GM19240 (cell line): ENCODE measurements around the gene LRFN2.

Experiments used
- DNase-seq: peaks from one replicate; pipeline ENCODE4 v3.0.0; 2011; ENCODE audit warnings: low spot score; ENCODE audit not compliant: insufficient read length

Gene LRFN2

DNA sequence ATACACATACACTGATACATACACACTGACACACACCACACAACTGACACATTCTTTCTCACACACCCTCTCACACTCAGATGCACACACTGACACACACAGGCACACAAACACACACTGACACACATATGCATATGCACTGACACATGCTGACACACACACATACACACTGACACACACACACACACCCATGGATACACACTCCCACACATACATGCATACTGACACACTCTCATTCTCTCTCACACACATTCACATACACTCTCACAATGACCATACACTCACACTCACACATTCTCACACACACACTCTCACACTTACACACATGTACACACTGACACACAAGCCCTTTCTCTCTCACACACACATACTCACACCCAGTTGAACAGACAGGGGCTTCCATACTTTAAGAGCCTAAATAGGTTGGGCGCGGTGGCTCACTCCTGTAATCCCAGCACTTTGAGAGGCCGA lies 236.4 kb downstream of the LRFN2 start:
- DNase-seq, result no peak

DNA sequence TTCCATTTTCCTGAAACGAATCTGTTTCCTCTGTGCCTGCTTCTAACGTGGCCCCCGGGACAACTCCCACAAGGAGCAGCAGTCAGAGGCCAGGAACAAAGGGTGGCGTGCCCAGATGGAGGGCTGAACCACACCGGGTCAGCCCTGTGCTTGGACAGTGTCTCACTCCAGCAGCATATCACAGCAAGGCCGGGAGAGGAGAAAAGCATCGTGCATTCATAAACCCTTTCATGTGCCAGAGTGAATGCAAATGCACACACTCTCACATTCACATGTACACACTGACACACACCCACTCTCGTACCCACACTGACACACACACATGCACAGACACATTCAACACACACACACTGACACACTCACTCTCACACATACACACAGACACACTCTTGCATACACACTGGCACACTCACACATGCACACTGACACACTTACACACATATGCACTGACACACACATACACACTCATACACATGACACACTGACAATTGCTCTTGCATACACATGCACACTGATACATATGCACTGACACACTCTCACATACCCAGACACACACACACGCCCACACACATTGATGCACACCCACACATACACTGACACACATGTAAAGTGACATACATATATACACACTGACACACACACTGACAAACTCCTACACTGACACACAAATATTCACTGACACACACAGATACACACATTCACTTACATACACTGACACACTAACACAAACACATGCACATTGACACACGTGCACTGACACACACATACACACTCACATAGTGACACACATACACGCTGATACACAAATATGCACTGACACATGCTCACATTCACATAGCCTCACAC lies 237.0 kb downstream of the LRFN2 start:
- no peak for DNase-seq

DNA sequence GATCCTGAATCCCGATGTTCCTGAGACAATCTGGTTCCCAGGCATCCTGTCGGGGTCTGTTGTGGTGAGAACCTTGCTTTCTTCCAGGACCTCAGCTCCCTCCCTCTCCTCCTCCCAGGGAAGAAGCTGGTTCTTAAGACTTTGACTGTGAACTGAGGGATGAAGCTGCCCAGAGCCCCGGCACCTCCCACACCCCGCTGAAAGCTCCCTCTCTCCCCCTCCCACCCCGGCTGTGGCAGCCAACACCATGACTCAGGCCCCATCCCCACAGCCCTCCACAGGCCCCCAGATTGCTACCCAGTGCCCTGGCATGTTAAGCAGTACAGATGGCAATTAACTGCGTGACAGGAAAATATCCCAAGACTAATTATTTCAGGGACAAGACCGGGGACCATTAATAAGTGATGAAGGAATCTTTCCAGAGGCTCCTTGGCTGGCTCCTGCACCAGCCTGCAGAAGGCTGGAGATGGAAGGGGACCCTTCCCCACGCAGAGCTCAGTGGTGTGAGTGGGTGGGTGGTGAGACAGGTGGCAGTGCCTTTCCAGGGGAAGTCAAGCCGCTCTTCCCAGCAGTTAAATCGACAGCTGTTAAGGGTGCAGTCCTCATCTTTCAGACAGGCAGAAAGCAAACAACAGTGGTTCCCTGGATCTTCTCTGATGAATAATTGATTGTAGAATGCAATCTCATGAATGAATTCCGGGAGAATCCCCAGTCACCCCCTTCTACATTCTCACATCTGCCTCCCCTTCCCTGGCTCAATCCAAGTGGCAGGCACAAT lies 237.9 kb downstream of the LRFN2 start:
- no peak for DNase-seq

DNA sequence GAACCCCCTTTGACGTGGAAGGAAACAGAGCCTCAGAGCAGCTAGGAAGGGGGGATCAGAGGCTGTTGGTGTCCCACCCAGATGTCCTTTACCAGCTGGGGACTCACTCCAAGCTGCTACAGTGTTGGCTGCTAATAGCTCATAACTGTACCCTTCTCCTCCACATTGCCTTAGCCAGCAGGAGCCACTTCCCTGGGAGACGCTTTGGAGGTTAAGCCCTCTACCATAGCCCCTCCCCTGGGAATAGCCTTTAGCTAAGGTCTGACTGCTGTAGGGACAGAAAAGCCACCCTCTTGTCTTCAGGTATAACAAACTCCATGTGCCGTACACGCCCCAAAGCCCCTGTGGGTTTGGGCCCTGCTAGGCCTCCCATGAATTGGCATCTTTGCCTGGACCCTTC lies 238.6 kb downstream of the LRFN2 start:
- DNase-seq, result no peak

DNA sequence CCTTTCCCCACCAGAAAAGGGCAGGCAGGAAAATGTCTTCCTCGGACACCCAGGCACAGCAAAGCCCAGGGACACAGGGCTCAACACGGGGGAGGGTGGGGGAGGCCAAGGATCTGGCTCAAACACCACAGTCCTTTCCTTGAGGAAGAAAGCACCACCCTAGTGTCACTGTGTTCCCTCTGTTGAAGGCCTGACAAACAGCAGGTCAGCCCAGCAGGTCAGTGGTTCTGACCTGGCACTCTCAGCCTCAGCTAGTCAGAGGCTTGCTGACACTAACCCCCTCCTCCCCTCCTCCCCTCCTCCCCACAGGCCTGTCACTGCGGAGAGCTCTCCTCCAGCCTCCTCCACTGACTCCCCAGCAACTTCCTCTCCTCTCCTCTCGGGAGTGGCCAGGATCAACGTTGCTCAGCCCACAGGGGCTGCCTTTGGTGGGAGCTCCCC lies 239.6 kb downstream of the LRFN2 start:
- DNase-seq, result no peak

DNA sequence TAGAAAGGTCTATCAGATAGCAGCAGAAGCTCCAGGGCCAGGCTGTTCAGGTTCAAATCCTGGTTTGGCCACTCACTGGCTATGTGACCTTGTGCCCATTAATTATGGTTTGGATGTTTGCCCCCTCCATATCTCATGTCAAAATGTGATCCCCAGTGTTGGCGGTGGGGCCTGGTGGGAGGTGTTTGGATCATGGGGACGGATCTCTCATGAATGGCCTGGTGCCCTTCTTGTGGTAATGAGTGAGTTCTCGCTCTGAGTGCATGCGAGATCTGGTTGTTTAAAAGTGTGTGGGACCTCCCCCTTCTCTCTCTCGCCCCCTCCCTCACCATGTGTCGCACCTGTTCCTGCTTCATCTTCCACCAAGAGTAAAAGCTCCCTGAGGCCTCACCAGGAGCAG lies 240.9 kb downstream of the LRFN2 start:
- DNase-seq, result no peak

DNA sequence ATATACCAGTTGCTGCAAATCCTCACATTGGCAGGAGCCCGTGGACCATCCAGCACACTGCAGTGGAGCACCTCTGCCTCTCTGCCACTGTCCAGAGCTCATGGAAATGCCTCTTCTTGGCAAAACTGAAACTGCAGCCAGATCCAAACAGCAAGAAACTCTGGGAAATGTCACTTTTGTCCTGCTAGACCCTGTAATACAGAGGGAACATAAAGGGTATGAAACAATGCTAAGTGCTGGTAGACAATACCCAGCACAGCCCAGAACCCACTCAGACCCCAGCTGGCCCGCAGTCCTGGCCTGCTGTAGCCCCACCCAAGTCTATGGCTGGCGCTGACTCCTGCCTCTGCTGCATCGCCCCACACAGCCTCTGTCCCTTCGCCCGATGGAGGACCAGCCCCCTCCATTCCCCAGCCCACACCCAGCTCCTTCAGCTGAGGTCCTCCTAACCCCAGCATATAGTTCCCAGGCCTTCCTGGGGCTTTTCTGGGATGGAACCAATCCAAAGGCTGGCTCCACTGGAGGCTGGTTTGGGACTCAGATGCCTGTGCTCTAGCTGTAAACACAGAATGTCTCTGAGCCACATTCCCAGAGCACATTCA lies 242.5 kb downstream of the LRFN2 start:
- DNase-seq, result no peak

DNA sequence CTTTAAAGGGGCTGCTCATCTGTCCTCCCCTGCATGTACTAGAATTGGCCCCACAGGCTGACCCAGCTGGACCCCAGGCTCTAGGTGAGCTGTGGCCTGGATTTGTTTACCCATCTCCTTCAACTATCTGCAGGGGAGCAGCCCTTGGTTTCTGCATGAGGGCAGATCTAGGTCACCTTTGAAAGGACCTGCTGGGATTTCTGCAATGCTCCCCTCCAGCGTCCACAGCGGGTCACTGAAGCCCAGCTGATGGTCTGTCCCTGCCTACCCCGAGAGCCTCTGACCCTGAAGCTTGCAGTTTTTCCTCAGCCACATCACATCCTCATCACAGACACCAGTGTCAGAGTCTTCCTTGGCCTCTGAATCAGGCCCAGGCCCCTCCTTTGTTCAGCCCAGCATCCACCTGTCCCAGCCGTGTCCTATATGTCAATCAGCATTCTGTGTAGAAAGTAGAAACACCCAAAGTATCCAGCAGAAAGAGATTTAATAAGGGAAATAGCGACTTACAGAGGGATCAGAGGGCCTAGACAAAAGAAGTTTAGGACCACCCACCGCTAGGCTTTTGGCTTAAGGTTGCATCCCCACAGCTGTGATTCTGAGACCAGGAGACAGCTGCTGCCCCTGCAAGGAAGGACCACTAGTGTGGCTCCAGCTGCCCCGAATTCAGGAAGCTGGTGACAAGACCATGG lies 243.1 kb downstream of the LRFN2 start:
- no peak for DNase-seq

DNA sequence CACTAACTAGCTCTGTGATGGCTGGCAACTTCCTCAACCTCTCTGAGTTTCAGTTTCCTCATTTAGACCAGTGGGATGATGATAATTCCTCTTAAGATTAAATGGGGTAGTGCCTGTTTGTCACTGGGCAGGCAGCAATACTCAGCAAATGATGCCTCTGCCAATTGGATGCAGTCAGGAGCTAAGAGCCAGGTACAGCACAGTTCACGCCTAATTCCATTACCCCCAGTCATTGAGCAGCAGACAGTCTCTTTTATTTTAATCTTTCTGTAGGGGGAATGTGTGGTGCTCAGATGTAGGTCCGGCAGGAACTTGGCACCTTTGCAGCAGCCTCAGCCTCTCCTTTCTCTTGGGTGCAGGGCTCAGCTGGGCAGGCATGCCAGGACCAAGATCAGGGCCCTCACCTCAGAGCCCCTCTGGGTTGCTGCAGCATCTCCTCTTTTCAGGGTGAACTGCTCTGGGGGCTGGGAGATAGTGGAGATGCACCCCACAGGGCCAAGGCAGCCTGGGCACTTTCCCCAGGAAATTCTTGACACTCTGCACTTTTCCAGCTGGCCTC lies 243.8 kb downstream of the LRFN2 start:
- no peak for DNase-seq

DNA sequence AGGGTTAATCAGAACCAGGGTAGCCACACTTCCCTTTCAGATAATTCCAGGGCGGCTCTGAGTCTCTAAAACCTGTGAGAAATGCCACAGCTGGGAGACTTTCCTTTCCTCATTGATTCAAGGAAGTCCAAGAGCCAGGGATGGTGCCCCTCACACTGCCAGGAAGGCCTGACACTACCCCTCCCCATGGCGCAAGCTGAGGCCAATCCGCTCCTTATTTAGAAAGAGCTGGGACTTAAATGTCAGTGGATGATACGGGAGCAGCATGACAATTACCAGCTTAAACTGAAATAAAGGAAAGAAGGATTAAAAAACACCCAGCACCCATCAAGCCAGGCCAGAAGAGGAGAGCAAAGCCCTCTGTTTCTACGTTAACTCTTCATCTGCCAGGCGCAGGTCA lies 244.4 kb downstream of the LRFN2 start:
- no peak for DNase-seq

DNA sequence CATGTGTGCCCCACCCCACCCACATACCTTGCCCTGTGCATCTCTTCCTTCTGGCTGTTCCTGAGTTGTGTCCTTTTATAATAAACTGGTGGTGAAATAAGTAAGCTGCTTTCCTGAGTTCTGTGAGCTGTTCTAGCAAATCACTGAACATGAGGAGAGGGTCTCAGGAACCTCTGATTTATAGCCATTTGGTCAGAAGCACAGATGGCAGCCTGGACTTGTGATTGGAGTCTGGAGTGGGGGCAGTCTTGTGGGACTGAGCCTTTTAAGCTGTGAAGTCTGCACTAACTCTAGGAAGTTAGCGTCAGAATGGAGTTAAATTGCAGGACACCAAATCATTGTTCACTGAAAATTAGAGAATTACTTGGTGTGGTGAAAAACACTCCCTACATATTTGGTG lies 245.4 kb downstream of the LRFN2 start:
- DNase-seq, result no peak
